ENCODE data around the gene SERTAD1.

The SERTAD1 gene

GRCh38 chr19:40420766-40421765 lies 4.7 kb downstream of the SERTAD1 start:
- DNase-seq (ENCODE audit: low read depth) = peak; percentile 62
- TF ChIP-seq CTCF (IDR thresholded peaks at IDR 0.05; ENCODE audit: control insufficient read depth, insufficient read depth, low read depth, low read length, missing control alignments) = peak; percentile 99

DNA sequence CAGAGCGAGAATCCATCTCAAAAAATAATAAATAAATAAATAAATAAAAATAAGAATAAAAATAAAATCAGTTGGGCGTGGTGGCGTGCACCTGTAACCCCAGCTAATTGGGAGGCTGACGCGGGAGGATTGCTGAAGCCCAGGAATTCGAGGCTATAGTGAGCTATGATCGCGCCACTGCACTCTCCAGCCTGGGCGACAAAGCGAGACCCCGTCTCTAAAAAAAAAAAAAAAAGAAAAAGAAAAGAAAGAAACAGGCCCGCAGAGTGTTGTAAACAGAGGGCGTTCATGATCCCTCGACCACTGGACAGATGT lies 5.4 kb downstream of the SERTAD1 start:
- no peak for TF ChIP-seq CTCF (IDR thresholded peaks at IDR 0.05; ENCODE audit: control insufficient read depth, insufficient read depth, low read depth, low read length, missing control alignments)
- H3K4me3 ChIP-seq (ENCODE audit: control insufficient read depth, low read depth, low read length) = peak overlapping the region; percentile 83
- DNase-seq (ENCODE audit: low read depth) = no peak

More at GRCh38 chr19:40420766-40421765, 4.7 kb downstream of the SERTAD1 start:
- H3K4me3 ChIP-seq (ENCODE audit: control insufficient read depth, low read depth, low read length) = peak overlapping the region; percentile 83

DNA sequence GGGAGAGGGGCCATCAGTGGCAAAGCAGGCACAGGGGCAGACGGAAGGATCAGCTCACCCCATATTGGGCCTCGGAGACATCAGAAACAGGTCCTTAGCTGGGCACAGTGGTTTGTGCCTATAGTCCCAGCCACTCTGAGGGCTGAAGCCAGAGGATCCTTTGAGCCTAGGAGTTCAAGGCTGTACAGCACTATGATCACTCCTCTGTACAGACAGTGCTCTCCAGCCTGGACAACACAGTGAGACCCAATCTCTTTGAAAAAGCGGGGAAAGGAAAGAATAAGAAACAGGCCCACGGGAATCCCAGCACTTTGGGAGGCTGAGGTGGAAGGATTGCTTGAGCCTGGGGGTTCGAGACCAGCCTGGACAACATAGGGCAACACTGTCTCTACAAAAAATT lies 6.0 kb downstream of the SERTAD1 start:
- no peak for DNase-seq (ENCODE audit: low read depth)
- no peak overlapping the region for H3K4me3 ChIP-seq (ENCODE audit: control insufficient read depth, low read depth, low read length)
- no peak for TF ChIP-seq CTCF (IDR thresholded peaks at IDR 0.05; ENCODE audit: control insufficient read depth, insufficient read depth, low read depth, low read length, missing control alignments)

- TF ChIP-seq CTCF (IDR thresholded peaks at IDR 0.05; ENCODE audit: control insufficient read depth, insufficient read depth, low read depth, low read length, missing control alignments) = no peak
- DNase-seq (ENCODE audit: low read depth) = no peak
Observed at GRCh38 chr19:40419066-40419612, 6.7 kb downstream of the SERTAD1 start.

GRCh38 chr19:40418040-40418439 lies 7.8 kb downstream of the SERTAD1 start:
- TF ChIP-seq CTCF (IDR thresholded peaks at IDR 0.05; ENCODE audit: control insufficient read depth, insufficient read depth, low read depth, low read length, missing control alignments) = no peak
- no peak for DNase-seq (ENCODE audit: low read depth)
- no peak overlapping the region for H3K4me3 ChIP-seq (ENCODE audit: control insufficient read depth, low read depth, low read length)

More at GRCh38 chr19:40419066-40419612, 6.7 kb downstream of the SERTAD1 start:
- no peak overlapping the region for H3K4me3 ChIP-seq (ENCODE audit: control insufficient read depth, low read depth, low read length)

- H3K4me3 ChIP-seq (ENCODE audit: control insufficient read depth, low read depth, low read length) = no peak overlapping the region
- DNase-seq (ENCODE audit: low read depth) = no peak
- TF ChIP-seq CTCF (IDR thresholded peaks at IDR 0.05; ENCODE audit: control insufficient read depth, insufficient read depth, low read depth, low read length, missing control alignments) = no peak
Observed at GRCh38 chr19:40417643-40417981, 8.2 kb downstream of the SERTAD1 start.
